GM23338 (cell line): ENCODE measurements around the gene TCHHL1.

Source experiments
- CREB1 ChIP-seq: fragments of 250-450 bp; sonication (Bioruptor Pico); IDR thresholded peaks from 2 replicates; pipeline ENCODE4 v1.5.0; 2020; ENCODE audit warnings: low read depth, mild to moderate bottlenecking, moderate library complexity
- EZH2 ChIP-seq: fragments of 200-600 bp; sonication (generic); IDR thresholded peaks from one replicate; pipeline ENCODE4 v1.8.0; 2017; ENCODE audit warnings: antibody characterized with exemption, mild to moderate bottlenecking, low read depth; ENCODE audit not compliant: unreplicated experiment
- EZH2phosphoT487 ChIP-seq: fragments of 200-600 bp; sonication (generic); IDR thresholded peaks from one replicate; pipeline ENCODE4 v1.8.1; 2018; ENCODE audit warnings: antibody characterized with exemption; ENCODE audit not compliant: unreplicated experiment
- POLR2AphosphoS5 ChIP-seq: IDR thresholded peaks from 2 replicates; pipeline ENCODE4 v1.6.1; 2016; ENCODE audit warnings: antibody characterized with exemption, low read depth
- REST ChIP-seq: IDR thresholded peaks from one replicate; pipeline ENCODE4 v1.6.1; 2018; ENCODE audit warnings: antibody characterized with exemption; ENCODE audit not compliant: unreplicated experiment
- STAT1 ChIP-seq: IDR thresholded peaks from one replicate; pipeline ENCODE4 v1.6.1; 2016; ENCODE audit warnings: antibody characterized with exemption; ENCODE audit not compliant: unreplicated experiment
- ZNF114 ChIP-seq: fragments of 250-450 bp; sonication (Bioruptor Pico); IDR thresholded peaks from 2 replicates; pipeline ENCODE4 v1.5.0; 2020; ENCODE audit warnings: mild to moderate bottlenecking, moderate library complexity
- ZNF462 ChIP-seq: fragments of 250-450 bp; sonication (Bioruptor Pico); IDR thresholded peaks from 2 replicates; pipeline ENCODE4 v1.5.0; 2020; ENCODE audit warnings: mild to moderate bottlenecking, moderate library complexity
- TF ChIP-seq, protein P1 (sequence below), 2 experiments: fragments of 200-600 bp in 1 of 2; sonication (generic) in 1 of 2; conservative IDR thresholded peaks; 2 replicates each; pipeline versions ENCODE4 v1.5.1 to v1.6.1; 2016 to 2017; ENCODE audit warnings: antibody characterized with exemption in 2 of 2, low read depth in 2 of 2, mild to moderate bottlenecking in 2 of 2, moderate library complexity in 1 of 2

- TF ChIP-seq, protein P1, sequence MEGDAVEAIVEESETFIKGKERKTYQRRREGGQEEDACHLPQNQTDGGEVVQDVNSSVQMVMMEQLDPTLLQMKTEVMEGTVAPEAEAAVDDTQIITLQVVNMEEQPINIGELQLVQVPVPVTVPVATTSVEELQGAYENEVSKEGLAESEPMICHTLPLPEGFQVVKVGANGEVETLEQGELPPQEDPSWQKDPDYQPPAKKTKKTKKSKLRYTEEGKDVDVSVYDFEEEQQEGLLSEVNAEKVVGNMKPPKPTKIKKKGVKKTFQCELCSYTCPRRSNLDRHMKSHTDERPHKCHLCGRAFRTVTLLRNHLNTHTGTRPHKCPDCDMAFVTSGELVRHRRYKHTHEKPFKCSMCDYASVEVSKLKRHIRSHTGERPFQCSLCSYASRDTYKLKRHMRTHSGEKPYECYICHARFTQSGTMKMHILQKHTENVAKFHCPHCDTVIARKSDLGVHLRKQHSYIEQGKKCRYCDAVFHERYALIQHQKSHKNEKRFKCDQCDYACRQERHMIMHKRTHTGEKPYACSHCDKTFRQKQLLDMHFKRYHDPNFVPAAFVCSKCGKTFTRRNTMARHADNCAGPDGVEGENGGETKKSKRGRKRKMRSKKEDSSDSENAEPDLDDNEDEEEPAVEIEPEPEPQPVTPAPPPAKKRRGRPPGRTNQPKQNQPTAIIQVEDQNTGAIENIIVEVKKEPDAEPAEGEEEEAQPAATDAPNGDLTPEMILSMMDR (conservative IDR thresholded peaks at IDR 0.05; ENCODE audit: low read depth in 2 of 2): peak; percentile 58 to 67
- TF ChIP-seq EZH2 (no peak), POLR2AphosphoS5 (peak; percentile 30; the same call in 1 of the 2 replicates), EZH2phosphoT487 (no peak), CREB1 (CRISPR knock-in tag) (peak; percentile 32; the same call in 1 of the 2 replicates), ZNF462 (CRISPR knock-in tag) (no peak), STAT1 (no peak), REST (no peak), ZNF114 (CRISPR knock-in tag) (no peak)
Observed at GRCh38 chr1:152047730-152048415, 41.0 kb downstream of the TCHHL1 start.
